SK-N-SH treated with all-trans-retinoic acid at 6 μM for 48 hours (cell line): ENCODE measurements around the gene BABAM2.

Experiments used
- ATAC-seq: fragments of 200-7000 bp; cut with Tn5 transposase; 3 replicates; pipeline ENCODE4 v1.9.1; 2020; ENCODE audit warnings: mild to moderate bottlenecking, moderate library complexity
- BACH2 ChIP-seq: fragments of 250-450 bp; sonication (Bioruptor Pico); IDR thresholded peaks from 2 replicates; pipeline ENCODE4 v1.9.0; 2021; ENCODE audit warnings: mild to moderate bottlenecking, borderline replicate concordance
- CSDC2 ChIP-seq: fragments of 250-450 bp; sonication (Bioruptor Pico); IDR thresholded peaks from 2 replicates; pipeline ENCODE4 v1.5.0; 2020; ENCODE audit warnings: mild to moderate bottlenecking, moderate library complexity
- ESRRG ChIP-seq: fragments of 250-450 bp; sonication (Bioruptor Pico); IDR thresholded peaks from 2 replicates; pipeline ENCODE4 v1.6.1; 2021; ENCODE audit warnings: mild to moderate bottlenecking
- GLIS3 ChIP-seq: fragments of 250-450 bp; sonication (Bioruptor Pico); IDR thresholded peaks from 2 replicates; pipeline ENCODE4 v1.5.0; 2020; ENCODE audit warnings: mild to moderate bottlenecking, moderate library complexity
- ISL1 ChIP-seq: fragments of 250-450 bp; sonication (Bioruptor Pico); IDR thresholded peaks from 2 replicates; pipeline ENCODE4 v2.1.2; 2022; ENCODE audit warnings: mild to moderate bottlenecking, moderate library complexity
- OSR1 ChIP-seq: fragments of 250-450 bp; sonication (Bioruptor Pico); IDR thresholded peaks from 2 replicates; pipeline ENCODE4 v1.8.0; 2022; ENCODE audit warnings: moderate library complexity, mild to moderate bottlenecking, inconsistent platforms
- PPARA ChIP-seq: fragments of 250-450 bp; sonication (Bioruptor Pico); IDR thresholded peaks from 2 replicates; pipeline ENCODE4 v1.5.0; 2020; ENCODE audit warnings: mild to moderate bottlenecking, borderline replicate concordance
- RARB ChIP-seq: fragments of 250-450 bp; sonication (Bioruptor Pico); IDR thresholded peaks from 2 replicates; pipeline ENCODE4 v1.8.0; 2021; ENCODE audit warnings: mild to moderate bottlenecking, moderate library complexity
- SNAI2 ChIP-seq: fragments of 250-450 bp; sonication (Bioruptor Pico); IDR thresholded peaks from 2 replicates; pipeline ENCODE4 v1.5.0; 2020; ENCODE audit warnings: mild to moderate bottlenecking, moderate library complexity
- TCF4 ChIP-seq: fragments of 250-450 bp; sonication (Bioruptor Pico); IDR thresholded peaks from 2 replicates; pipeline ENCODE4 v1.8.0; 2021; ENCODE audit warnings: mild to moderate bottlenecking, moderate library complexity, borderline replicate concordance
- TOX ChIP-seq: fragments of 250-450 bp; sonication (Bioruptor Pico); IDR thresholded peaks from 2 replicates; pipeline ENCODE4 v1.8.0; 2021; ENCODE audit warnings: mild to moderate bottlenecking, moderate library complexity, borderline replicate concordance
- TSHZ2 ChIP-seq: fragments of 250-450 bp; sonication (Bioruptor Pico); IDR thresholded peaks from 2 replicates; pipeline ENCODE4 v1.5.0; 2020; ENCODE audit warnings: mild to moderate bottlenecking, moderate library complexity
- ZC3H10 ChIP-seq: fragments of 250-450 bp; sonication (Bioruptor Pico); IDR thresholded peaks from 2 replicates; pipeline ENCODE4 v1.5.1; 2021; ENCODE audit warnings: mild to moderate bottlenecking, moderate library complexity
- ZFP3 ChIP-seq: fragments of 250-450 bp; sonication (Bioruptor Pico); IDR thresholded peaks from 2 replicates; pipeline ENCODE4 v1.5.0; 2020; ENCODE audit warnings: mild to moderate bottlenecking, moderate library complexity
- ZFP30 ChIP-seq: fragments of 450-650 bp; formaldehyde crosslinking; IDR thresholded peaks from 2 replicates; pipeline ENCODE4 v1.5.0; 2022; ENCODE audit warnings: mild to moderate bottlenecking, moderate library complexity
- ZNF565 ChIP-seq: fragments of 450-650 bp; formaldehyde crosslinking; conservative IDR thresholded peaks from 2 replicates; pipeline ENCODE4 v1.5.0; 2020; ENCODE audit warnings: low read depth, mild to moderate bottlenecking, moderate library complexity
- ZNF70 ChIP-seq: fragments of 450-650 bp; formaldehyde crosslinking; IDR thresholded peaks from 2 replicates; pipeline ENCODE4 v1.5.0; 2020; ENCODE audit warnings: mild to moderate bottlenecking, moderate library complexity
- ZNF8 ChIP-seq: fragments of 450-650 bp; formaldehyde crosslinking; IDR thresholded peaks from 2 replicates; pipeline ENCODE4 v1.5.0; 2020; ENCODE audit warnings: mild to moderate bottlenecking, moderate library complexity
- TF ChIP-seq, protein P1 (sequence below): fragments of 250-450 bp; sonication (Bioruptor Pico); IDR thresholded peaks from 2 replicates; pipeline ENCODE4 v1.8.0; 2020; ENCODE audit warnings: mild to moderate bottlenecking, moderate library complexity, borderline replicate concordance
- TF ChIP-seq, protein P2 (sequence below): fragments of 250-450 bp; sonication (Bioruptor Pico); IDR thresholded peaks from 2 replicates; pipeline ENCODE4 v1.8.0; 2021; ENCODE audit warnings: low read depth, mild to moderate bottlenecking, moderate library complexity, borderline replicate concordance

Gene BABAM2

DNA sequence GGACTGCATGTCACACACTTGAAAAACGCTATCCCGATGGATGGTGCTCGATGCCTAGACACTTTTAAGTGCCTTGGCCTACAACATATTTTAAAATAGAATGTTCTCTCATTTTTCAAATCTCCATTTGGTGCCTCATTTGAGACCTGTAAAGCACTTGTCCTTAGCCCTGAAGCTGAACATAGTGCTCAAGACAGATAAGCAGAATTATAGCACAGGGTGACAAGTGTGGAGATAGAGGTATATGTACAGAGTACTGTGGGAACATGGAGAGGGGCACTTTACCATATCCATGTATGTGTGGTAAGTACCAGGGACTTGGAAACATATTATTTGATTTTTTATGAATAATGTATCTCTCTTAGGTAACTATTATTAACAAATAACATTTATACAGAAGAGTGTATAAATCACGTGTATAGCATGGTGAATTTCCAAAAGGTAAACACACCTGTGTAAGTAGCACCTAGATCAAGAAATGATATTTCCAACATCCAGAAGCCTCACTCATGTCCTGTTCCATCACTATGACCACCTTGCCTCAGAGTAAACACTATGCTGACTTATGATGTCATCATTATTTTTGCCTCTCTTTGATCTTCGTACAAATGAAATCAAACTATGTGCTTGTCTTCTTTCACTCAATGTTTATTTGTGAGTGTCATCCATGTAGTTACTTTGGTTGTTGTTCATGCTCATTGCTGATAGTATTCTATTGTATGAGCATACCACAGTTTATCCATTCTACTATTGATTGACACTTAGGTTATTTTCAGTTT, 103.6 kb downstream of the BABAM2 start:
- ATAC-seq, result no peak

DNA sequence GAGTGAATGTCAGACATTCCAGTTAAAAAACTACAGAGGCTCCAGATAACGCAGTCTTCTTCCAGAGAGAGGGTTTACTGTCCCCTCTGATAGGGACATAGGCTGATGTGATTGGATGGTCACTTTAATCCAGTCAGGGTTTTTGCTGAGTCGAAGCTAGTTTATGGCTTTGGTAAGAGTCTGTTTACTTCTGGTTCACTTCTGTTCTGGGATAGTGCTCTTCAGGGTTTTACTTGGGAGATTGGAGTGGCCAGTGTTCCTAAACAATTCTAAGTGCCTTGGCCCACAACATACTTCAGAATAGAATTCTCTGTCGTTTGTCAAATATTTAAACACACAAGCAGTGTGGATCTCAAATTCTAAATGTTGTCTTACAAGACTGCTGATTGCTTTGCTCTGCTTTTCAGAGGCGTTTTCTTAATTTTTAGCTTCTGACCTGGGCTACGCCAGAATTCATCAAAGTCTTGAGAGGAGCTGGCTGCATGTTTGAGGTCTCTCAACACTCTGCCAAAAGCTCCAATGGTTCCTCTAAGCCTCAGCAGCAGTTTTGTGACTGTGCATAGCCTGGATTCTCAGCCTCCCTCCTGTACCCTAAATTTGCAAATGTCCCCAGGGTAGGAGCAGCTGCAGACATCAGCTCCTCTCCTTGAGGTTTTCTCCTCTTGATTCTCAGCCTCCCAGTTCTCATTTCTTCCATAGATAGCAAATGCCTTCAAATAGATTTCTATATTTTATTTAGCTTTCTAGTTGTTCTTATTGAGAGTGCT, 105.8 kb downstream of the BABAM2 start:
- TF ChIP-seq OSR1 (CRISPR knock-in tag), result no peak
- TF ChIP-seq CSDC2 (CRISPR knock-in tag), result no peak
- no peak for TF ChIP-seq ZC3H10
- TF ChIP-seq ISL1 (CRISPR knock-in tag), result no peak
- no peak for TF ChIP-seq TSHZ2 (CRISPR knock-in tag)
- no peak for TF ChIP-seq BACH2
- TF ChIP-seq, protein P1, sequence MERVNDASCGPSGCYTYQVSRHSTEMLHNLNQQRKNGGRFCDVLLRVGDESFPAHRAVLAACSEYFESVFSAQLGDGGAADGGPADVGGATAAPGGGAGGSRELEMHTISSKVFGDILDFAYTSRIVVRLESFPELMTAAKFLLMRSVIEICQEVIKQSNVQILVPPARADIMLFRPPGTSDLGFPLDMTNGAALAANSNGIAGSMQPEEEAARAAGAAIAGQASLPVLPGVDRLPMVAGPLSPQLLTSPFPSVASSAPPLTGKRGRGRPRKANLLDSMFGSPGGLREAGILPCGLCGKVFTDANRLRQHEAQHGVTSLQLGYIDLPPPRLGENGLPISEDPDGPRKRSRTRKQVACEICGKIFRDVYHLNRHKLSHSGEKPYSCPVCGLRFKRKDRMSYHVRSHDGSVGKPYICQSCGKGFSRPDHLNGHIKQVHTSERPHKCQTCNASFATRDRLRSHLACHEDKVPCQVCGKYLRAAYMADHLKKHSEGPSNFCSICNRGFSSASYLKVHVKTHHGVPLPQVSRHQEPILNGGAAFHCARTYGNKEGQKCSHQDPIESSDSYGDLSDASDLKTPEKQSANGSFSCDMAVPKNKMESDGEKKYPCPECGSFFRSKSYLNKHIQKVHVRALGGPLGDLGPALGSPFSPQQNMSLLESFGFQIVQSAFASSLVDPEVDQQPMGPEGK, result no peak
- no peak for TF ChIP-seq ESRRG (CRISPR knock-in tag)
- TF ChIP-seq, protein P2, sequence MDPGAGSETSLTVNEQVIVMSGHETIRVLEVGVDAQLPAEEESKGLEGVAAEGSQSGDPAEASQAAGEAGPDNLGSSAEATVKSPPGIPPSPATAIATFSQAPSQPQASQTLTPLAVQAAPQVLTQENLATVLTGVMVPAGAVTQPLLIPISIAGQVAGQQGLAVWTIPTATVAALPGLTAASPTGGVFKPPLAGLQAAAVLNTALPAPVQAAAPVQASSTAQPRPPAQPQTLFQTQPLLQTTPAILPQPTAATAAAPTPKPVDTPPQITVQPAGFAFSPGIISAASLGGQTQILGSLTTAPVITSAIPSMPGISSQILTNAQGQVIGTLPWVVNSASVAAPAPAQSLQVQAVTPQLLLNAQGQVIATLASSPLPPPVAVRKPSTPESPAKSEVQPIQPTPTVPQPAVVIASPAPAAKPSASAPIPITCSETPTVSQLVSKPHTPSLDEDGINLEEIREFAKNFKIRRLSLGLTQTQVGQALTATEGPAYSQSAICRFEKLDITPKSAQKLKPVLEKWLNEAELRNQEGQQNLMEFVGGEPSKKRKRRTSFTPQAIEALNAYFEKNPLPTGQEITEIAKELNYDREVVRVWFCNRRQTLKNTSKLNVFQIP (CRISPR knock-in tag), result no peak
- TF ChIP-seq TOX, result no peak
- no peak for TF ChIP-seq PPARA (CRISPR knock-in tag)
- TF ChIP-seq ZNF565 (CRISPR knock-in tag), result no peak
- no peak for TF ChIP-seq ZNF70 (CRISPR knock-in tag)
- no peak for TF ChIP-seq RARB (CRISPR knock-in tag)
- no peak for TF ChIP-seq GLIS3 (CRISPR knock-in tag)
- ATAC-seq, result no peak

More for the DNA sequence above, 103.6 kb downstream of the BABAM2 start:
- TF ChIP-seq TCF4 (CRISPR knock-in tag) (no peak), ZC3H10 (no peak), RARB (CRISPR knock-in tag) (no peak), TOX (no peak), ZFP3 (CRISPR knock-in tag) (no peak), BACH2 (no peak), PPARA (CRISPR knock-in tag) (no peak), ESRRG (CRISPR knock-in tag) (no peak), GLIS3 (CRISPR knock-in tag) (no peak)
- TF ChIP-seq, protein P1, result no peak
- TF ChIP-seq, protein P2 (CRISPR knock-in tag), result no peak

DNA sequence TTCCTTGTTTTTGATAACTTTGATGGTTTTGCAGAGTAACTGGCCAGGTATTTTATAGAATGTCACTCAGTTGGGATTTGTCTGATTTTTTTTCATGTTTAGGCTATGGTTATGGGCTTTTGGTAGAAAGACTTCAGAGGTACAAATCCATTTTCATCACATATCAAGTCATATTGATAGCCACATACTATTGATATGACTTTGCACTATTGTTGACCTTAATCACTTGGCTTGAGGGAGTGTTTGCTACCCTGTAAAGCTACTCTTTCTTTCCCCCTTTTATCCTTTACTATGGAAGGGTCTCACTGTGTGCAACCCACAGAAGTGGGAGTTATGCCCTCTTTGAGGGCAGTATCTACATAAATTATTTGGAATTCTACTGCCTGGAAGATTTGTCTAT, 109.8 kb downstream of the BABAM2 start:
- no peak for ATAC-seq
- TF ChIP-seq TSHZ2 (CRISPR knock-in tag) (no peak), ZC3H10 (no peak), ISL1 (CRISPR knock-in tag) (no peak), TCF4 (CRISPR knock-in tag) (no peak), ZNF8 (CRISPR knock-in tag) (no peak), BACH2 (no peak), SNAI2 (CRISPR knock-in tag) (no peak), ESRRG (CRISPR knock-in tag) (no peak), ZFP30 (CRISPR knock-in tag) (no peak)
- TF ChIP-seq, protein P1, result no peak
